ENCODE results near the gene NOP16.

DNA sequence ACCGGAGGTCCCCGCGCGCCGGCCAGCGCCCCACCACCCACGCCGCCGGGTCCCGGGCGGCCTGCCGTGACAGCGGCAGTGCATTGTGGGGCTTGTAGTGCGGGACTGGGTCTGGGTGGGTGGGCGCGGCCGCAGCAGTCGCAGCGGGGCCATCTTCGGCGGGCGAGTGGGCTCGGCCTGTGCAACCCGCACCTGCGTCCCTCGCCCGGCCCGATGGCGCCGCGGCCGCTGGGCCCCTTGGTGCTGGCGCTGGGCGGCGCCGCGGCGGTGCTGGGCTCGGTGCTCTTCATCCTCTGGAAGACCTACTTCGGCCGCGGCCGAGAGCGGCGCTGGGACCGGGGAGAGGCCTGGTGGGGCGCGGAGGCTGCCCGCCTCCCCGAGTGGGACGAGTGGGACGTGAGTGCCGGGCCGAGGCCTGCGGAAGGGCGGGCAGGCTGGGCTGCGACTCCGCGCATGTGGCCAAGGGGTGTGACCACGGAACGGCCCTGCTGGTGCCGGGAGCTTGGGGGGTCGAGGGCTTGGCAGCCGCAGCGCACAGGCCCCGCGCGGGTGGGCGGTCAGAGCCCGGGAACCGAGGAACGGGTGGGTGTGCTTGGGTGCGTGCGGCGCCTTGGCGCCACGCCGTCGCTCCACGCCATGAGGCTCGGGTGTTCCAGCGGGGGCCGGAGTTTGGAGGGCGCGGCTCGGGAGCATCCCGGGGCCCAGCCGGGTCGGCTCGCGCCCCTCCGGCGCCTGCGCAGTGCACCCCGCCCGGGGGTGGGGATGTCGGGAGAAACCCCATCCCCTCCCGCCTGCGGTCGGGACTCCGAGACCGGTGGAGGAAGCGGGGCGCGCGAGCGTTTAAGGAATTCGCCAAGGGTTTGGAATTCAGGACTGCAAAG is 22.8 kb downstream of the NOP16 start, which contains the start of gene ARL10:
- TF ChIP-seq, protein P1, sequence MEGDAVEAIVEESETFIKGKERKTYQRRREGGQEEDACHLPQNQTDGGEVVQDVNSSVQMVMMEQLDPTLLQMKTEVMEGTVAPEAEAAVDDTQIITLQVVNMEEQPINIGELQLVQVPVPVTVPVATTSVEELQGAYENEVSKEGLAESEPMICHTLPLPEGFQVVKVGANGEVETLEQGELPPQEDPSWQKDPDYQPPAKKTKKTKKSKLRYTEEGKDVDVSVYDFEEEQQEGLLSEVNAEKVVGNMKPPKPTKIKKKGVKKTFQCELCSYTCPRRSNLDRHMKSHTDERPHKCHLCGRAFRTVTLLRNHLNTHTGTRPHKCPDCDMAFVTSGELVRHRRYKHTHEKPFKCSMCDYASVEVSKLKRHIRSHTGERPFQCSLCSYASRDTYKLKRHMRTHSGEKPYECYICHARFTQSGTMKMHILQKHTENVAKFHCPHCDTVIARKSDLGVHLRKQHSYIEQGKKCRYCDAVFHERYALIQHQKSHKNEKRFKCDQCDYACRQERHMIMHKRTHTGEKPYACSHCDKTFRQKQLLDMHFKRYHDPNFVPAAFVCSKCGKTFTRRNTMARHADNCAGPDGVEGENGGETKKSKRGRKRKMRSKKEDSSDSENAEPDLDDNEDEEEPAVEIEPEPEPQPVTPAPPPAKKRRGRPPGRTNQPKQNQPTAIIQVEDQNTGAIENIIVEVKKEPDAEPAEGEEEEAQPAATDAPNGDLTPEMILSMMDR (conservative IDR thresholded peaks at IDR 0.05; ENCODE audit: low read depth, low read length) = no peak
- TF ChIP-seq EZH2phosphoT487 (IDR thresholded peaks at IDR 0.05; ENCODE audit: borderline replicate concordance, low read length) = no peak

All from PC-3 (cell line).